ENCODE data around the gene ELP4.
"Not testable (repeated sequence)": the region's sequence is repeated elsewhere in the genome, so short reads cannot be mapped to it uniquely, and the experiment has no call there.

Gene ELP4

GRCh38 chr11:31509429-31510345 lies at the start of gene ELP4, which contains the start of gene IMMP1L:
TSS of gene ELP4 (plus strand) at chr11:31509767. CDS start at chr11:31509785, 18 bp downstream.
TSS of gene IMMP1L (minus strand) at chr11:31509622. CDS start at chr11:31463276, 46,346 bp downstream.
- peak; percentile 98 for FAIRE-seq

- no peak for FAIRE-seq
Observed at GRCh38 chr11:31464436-31464835, 45.1 kb upstream of the ELP4 start.

GRCh38 chr11:31474083-31474482 lies 35.5 kb upstream of the ELP4 start:
- FAIRE-seq = no peak

GRCh38 chr11:31477528-31478222 lies 31.9 kb upstream of the ELP4 start:
- no peak for FAIRE-seq

- no peak for FAIRE-seq
Observed at GRCh38 chr11:31478223-31478590, 31.4 kb upstream of the ELP4 start.

GRCh38 chr11:31479066-31479465 lies 30.5 kb upstream of the ELP4 start:
- no peak for FAIRE-seq

GRCh38 chr11:31480930-31481329 lies 28.6 kb upstream of the ELP4 start:
- no peak for FAIRE-seq

GRCh38 chr11:31484497-31484896 lies 25.1 kb upstream of the ELP4 start:
- FAIRE-seq = no peak

GRCh38 chr11:31487848-31488247 lies 21.7 kb upstream of the ELP4 start:
- peak; percentile 88 for FAIRE-seq

GRCh38 chr11:31492320-31492913 lies 17.1 kb upstream of the ELP4 start:
- FAIRE-seq = no peak

GRCh38 chr11:31493235-31493634 lies 16.3 kb upstream of the ELP4 start:
- FAIRE-seq = no peak

GRCh38 chr11:31493762-31494161 lies 15.8 kb upstream of the ELP4 start:
- FAIRE-seq = not testable (repeated sequence)

- FAIRE-seq = no peak
Observed at GRCh38 chr11:31499576-31500178, 9.9 kb upstream of the ELP4 start.

GRCh38 chr11:31500560-31500959 lies 9.0 kb upstream of the ELP4 start:
- no peak for FAIRE-seq

GRCh38 chr11:31509051-31509428 lies 527 bp upstream of the ELP4 start:
- no peak for FAIRE-seq

- FAIRE-seq = no peak
Observed at GRCh38 chr11:31512117-31512516, 2.5 kb downstream of the ELP4 start.

GRCh38 chr11:31521497-31522150 lies 12.1 kb downstream of the ELP4 start:
- FAIRE-seq = no peak

- no peak for FAIRE-seq
Observed at GRCh38 chr11:31529189-31529588, 19.6 kb downstream of the ELP4 start.

- no peak for FAIRE-seq
Observed at GRCh38 chr11:31529701-31530100, 20.1 kb downstream of the ELP4 start.

- FAIRE-seq = no peak
Observed at GRCh38 chr11:31531293-31531692, 21.7 kb downstream of the ELP4 start.

- FAIRE-seq = no peak
Observed at GRCh38 chr11:31535479-31535878, 25.9 kb downstream of the ELP4 start.

GRCh38 chr11:31542862-31543261 lies 33.3 kb downstream of the ELP4 start:
- FAIRE-seq = no peak

- no peak for FAIRE-seq
Observed at GRCh38 chr11:31555938-31556337, 46.4 kb downstream of the ELP4 start.

Measured in G401.6 (cell line).